Erythroblast (primary cell): Measurements from ENCODE around the gene GNS.

ENCODE experiments used
- GATA1 ChIP-seq: IDR thresholded peaks from 2 replicates; pipeline ENCODE4 v1.6.1; 2011; ENCODE audit warnings: low read depth, mild to moderate bottlenecking, control low read depth, low read length, moderate library complexity
- POLR2A ChIP-seq: IDR thresholded peaks from 2 replicates; pipeline ENCODE4 v1.6.1; 2011; ENCODE audit warnings: mild to moderate bottlenecking, low read length

DNA sequence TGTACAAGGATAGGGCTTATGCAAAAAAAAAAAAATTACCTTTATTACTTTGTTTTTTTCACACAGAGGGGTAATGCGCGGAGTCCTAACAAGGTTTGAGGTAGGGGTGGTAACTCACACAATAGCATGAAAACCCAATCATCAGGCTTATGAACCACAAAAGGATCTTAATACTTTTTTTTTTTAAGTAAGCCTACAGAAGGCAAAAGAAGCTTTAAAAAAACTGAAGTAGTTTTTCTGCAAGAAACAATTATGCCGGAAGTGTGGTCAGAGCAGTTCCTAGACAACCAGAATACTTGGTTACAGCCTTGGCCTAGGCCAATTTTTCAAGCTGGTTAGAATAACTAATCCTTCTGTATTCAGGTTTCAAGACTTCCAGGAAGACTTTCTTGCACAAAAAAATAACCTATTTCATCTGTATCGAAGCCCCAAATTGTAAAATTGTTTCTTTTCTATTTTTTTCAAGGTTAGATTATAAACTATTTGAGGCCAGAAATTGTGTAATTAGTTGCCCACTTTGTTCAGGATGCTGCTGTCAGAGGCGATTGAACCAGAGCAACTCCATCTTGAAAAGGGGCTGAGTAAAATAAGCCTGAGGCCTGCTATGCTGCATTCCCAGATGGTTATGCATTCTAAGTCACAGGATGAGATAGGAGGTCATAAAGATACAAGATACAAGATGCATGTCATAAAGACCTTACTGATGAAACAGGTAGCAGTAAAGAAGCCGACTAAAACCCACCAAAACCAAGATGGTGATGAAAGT, 1.8 kb upstream of the GNS start:
- TF ChIP-seq POLR2A (no peak), GATA1 (no peak)
